Lower leg skin (tissue), 4 donors: ENCODE measurements around the gene MSANTD1. TPM values are rescaled to one million over a fixed set of nuclear protein-coding genes. Genes with fewer than 3 reads are reported as not detected.

Experiments used
- DNase-seq, 2 donors: peaks; one replicate each; pipeline ENCODE4 v3.0.0-alpha.2; 2019; ENCODE audit warnings: low spot score in 2 of 2
- H3K4me3 ChIP-seq: fragments of 200-600 bp; sonication (generic); 2 replicates; pipeline ENCODE4 v1.5.1; 2017; ENCODE audit warnings: mild to moderate bottlenecking, low read depth; ENCODE audit not compliant: poor library complexity, severe bottlenecking
- CTCF ChIP-seq, 3 donors: fragments of 450-650 bp; IDR thresholded peaks; one replicate each; pipeline ENCODE4 v1.5.1; 2016; ENCODE audit warnings: antibody characterized with exemption in 3 of 3, mild to moderate bottlenecking in 3 of 3, moderate library complexity in 2 of 3
- POLR2A ChIP-seq, 2 donors: fragments of 450-650 bp; IDR thresholded peaks; one replicate each; pipeline ENCODE4 v1.6.1; 2016 to 2017; ENCODE audit warnings: antibody characterized with exemption in 2 of 2, mild to moderate bottlenecking in 1 of 2, moderate library complexity in 1 of 2
- WGBS, 2 donors: methylation state at CpG; one replicate each; pipeline ENCODE4 v1.1.5; 2018; 5-methylcytosine and 5-hydroxymethylcytosine counted together
- intact Hi-C: fragments of 100-400 bp; cut with DNase I; formaldehyde crosslinking; loops from one replicate; pipeline ENCODE4 v1.15.0; 2023; ENCODE audit warnings: low total_unique reads
- total RNA-seq, 4 donors: library from RNA; depleted of rRNA; stranded (reverse); fragments of >200 nt; gene quantifications; one replicate each; pipeline ENCODE4 v1.1.0, GENCODE V29; 2016

Gene MSANTD1
- total RNA-seq, 4 donors from 2014 or later, result 0.19 to 0.76 (median 0.35) TPM

GRCh38 chr4:3208826-3209225 is 40.1 kb upstream of the MSANTD1 start:
- no peak for TF ChIP-seq POLR2A (IDR thresholded peaks at IDR 0.05)
- no peak for TF ChIP-seq CTCF (IDR thresholded peaks at IDR 0.05)
- no peak overlapping the region for H3K4me3 ChIP-seq
- DNase-seq, result peak in 1 of 2 donors; percentile 64
- intact Hi-C loops, result no loop called here
- WGBS, 2 donors, result 96 to 97% methylated on average over 14 of the region's 14 CpGs

- 94 to 98% methylated on average over 17 of the region's 17 CpGs for WGBS, 2 donors
- intact Hi-C loops, result no loop called here
- TF ChIP-seq CTCF (IDR thresholded peaks at IDR 0.05) (no peak), POLR2A (IDR thresholded peaks at IDR 0.05) (no peak)
- no peak overlapping the region for H3K4me3 ChIP-seq
- DNase-seq, result peak in 1 of 2 donors; percentile 71
These were observed 39.2 kb upstream of the MSANTD1 start for GRCh38 chr4:3209551-3210325.

GRCh38 chr4:3210467-3210866 is 38.5 kb upstream of the MSANTD1 start:
- intact Hi-C loops, result no loop called here
- DNase-seq, result peak in 1 of 2 donors; percentile 50
- no peak overlapping the region for H3K4me3 ChIP-seq
- TF ChIP-seq POLR2A (IDR thresholded peaks at IDR 0.05) (no peak), CTCF (IDR thresholded peaks at IDR 0.05) (no peak)
- 97 to 99% methylated on average over 6 of the region's 6 CpGs for WGBS, 2 donors

GRCh38 chr4:3211866-3212265 is 37.1 kb upstream of the MSANTD1 start:
- intact Hi-C loops, result no loop called here
- DNase-seq, result peak in 1 of 2 donors; percentile 50
- no peak overlapping the region for H3K4me3 ChIP-seq
- no peak for TF ChIP-seq CTCF (IDR thresholded peaks at IDR 0.05)
- no peak for TF ChIP-seq POLR2A (IDR thresholded peaks at IDR 0.05)
- 96% methylated on average over 8 of the region's 8 CpGs for WGBS, 2 donors

- 93 to 95% methylated on average over 12 of the region's 12 CpGs for WGBS, 2 donors
- peak in 1 of 2 donors; percentile 48 for DNase-seq
- no peak for TF ChIP-seq POLR2A (IDR thresholded peaks at IDR 0.05)
- no peak for TF ChIP-seq CTCF (IDR thresholded peaks at IDR 0.05)
- no peak overlapping the region for H3K4me3 ChIP-seq
- intact Hi-C loops, result no loop called here
These were observed 36.4 kb upstream of the MSANTD1 start for GRCh38 chr4:3212391-3213105.
